GM20431 (cell line): ENCODE results near the gene POLR3G.

Experiments
- in situ Hi-C: fragments of 300-500 bp; cut with MseI, MboI; formaldehyde crosslinking; loops from one replicate; pipeline ENCODE4 v1.15.0; 2020; ENCODE audit warnings: low sequenced_read_pairs; ENCODE audit not compliant: unreplicated experiment

Gene POLR3G, protein sequence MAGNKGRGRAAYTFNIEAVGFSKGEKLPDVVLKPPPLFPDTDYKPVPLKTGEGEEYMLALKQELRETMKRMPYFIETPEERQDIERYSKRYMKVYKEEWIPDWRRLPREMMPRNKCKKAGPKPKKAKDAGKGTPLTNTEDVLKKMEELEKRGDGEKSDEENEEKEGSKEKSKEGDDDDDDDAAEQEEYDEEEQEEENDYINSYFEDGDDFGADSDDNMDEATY

DNA sequence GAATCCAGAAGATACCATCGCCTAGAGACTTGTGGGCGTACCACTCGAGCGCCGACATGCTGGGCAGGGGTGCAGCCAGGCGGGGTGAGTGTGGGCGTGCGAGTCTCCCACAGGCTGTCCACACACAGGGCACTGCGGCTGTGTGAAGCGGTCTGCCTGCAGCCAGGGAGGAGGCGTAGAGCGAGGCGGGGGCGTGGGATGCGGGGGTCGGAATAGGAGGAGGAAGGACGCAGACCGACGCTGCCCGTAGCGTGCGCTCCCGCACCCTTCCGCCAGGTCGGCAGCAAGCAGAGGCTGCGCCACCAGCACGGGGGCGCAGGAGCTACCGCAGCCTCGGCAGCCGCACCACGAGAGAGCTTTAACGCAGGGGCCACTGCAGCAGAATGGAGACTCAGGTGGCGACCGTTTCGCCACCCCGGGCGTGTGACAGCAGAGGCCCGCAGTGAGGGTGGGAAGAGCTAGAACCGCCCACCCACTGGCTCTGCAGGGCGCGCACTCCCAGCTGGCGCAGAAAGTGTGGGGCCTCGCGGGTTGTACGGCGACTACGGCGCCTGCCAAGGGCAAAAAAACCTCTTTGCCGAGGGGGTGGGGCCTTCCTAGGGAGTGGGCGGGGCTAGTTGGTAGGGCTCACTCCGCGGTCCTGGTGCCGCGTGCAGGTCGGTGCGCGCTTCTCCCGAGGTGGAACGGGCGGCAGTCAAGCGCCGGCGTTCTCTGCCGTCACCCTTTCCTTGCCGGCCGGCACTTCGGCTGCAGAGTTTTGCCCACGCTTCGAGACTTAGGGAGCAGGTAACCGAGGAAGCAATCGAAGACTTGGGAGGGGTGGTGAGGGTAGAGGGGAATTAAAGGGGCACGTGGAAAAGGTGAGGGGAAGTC lies at the start of gene POLR3G, which contains the start of gene MBLAC2:
POLR3G (plus strand) TSS at position 630 of the 873 bp plus-strand sequence. CDS start 10,704 bp downstream, outside the sequence.
MBLAC2 (minus strand) TSS at position 537 of the 873 bp plus-strand sequence; CDS start at position 58, 479 bp downstream.
- in situ Hi-C loops, result no loop called here

DNA sequence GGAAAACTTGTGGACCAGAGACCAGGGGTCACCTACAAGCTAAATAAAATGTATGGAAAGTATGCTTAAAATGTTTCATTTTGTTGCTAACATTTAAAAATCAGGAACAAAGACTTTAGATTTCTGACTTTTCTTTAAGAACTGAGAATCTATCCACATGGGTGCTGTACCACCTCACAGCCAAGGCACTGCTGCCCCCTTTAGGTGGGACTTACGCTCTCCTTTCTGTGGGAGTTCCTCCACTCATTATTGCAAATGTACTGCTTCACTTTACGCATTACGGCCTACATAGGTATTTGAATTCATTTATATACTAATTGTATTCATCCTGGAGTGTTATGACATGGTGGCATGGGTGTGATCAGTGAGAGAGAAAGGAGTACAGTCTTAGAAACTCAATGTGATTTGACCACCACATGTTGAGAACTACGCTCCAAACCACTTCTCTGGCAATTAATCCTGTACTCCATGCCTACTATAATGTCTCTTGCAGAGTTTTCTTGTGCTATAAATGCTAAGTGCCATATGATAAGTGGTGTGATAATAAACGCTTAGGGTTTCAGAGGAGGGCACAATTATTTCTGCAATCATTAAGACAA lies 40.4 kb upstream of the POLR3G start:
- in situ Hi-C loops, result loop anchor here (25.0 kb wide), 2 partner anchors 103 to 353 kb away; partner anchors contain the start of gene LYSMD3

DNA sequence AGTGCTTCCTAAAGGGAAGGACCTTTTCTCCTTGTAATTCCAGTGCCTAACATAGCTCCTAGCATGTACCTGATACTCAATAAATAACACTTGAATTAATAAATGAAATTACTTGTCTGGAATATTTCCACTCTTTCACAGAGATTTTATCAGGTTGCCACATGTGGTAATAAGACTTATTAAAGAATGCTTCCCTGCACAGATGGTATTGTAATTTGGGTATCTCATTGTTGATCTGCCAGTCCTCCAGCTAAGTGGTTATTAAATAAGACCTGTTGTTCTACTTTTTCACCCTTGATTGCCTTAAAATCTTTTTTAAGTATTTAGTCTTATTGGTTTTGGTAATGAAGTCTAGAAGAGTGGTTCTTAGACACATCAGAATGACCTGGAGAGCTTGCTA lies 37.0 kb upstream of the POLR3G start:
- in situ Hi-C loops, result loop anchor here (25.0 kb wide), 2 partner anchors 100 to 350 kb away; partner anchors contain the start of gene LYSMD3

DNA sequence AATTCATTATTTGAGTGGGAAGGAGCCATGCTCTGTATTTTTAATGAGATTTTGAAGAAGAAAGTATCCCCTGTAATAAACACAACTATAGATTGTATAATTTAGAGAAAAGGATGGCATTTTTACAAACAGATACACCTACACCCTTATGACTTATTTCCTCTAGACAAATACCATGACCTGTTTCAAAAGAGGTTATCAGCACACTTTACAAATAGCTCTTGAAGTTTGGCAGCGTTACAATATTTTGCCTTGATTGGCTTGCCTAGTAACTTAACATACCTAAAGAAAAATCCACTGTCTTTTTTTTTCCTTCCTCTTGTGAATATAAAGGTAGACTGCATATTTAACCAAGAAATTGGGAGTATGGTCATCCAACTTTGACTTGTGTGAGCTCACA lies 36.6 kb upstream of the POLR3G start:
- in situ Hi-C loops, result loop anchor here (25.0 kb wide), 2 partner anchors 99 to 349 kb away; partner anchors contain the start of gene LYSMD3

DNA sequence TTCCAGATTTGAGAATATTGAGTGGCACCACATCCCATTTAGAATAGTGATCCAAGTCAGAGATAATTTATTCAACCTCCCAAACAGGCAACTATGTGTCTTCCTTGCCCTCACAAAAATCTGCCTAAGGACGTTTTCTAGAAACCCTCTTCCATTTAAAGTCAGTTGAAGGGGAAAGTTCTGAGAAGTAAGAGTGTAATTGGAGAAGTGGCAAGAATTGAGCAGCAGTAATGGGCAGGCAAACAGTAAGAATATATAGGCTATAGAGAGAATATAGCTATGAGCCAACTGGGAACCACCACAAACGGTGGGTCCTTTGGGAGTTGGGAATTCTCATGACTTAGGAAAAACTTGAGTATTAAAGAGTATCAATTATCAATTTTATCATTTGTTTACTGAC lies 34.0 kb upstream of the POLR3G start:
- in situ Hi-C loops, result loop anchor here (25.0 kb wide), 2 partner anchors 97 to 347 kb away; partner anchors contain the start of gene LYSMD3

DNA sequence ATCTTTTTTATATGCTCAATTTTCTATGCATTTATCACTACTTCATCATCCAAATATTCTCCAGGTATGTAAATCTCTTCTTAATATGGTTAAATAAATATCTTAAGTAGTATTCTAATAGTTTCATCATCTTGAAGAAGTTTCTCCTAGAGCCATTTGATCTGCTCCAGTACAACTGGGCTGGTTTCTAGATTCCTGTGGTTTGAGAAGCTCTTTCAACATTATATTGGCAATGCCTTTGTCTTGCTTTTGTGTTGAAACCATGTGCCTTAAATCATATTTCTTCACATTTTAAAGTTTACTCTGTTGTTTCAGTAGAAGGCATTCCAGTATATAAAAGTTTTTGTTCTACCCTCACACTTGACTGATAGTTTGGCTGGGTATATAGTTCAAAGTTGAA lies 27.7 kb upstream of the POLR3G start:
- in situ Hi-C loops, result loop anchor here (25.0 kb wide), 2 partner anchors 90 to 340 kb away; partner anchors contain the start of gene LYSMD3

DNA sequence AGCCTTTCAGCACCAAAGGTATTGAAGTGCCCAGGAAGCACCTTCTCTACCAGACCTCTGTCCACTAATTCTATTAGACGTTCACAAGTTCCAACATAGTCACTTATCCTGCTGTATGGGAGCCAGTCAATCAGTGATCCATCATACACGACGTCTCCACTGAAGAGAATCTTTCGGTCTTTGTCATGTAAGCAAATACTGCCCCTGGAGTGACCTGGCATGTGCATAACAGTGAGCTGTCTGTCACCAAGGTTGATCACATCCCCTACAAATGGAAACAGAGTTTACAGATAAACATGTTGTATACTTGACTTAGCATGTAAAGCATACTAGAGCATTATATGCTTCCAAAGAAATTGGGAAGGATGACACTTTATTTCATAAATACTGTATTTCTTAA lies 13.4 kb upstream of the POLR3G start:
- in situ Hi-C loops, result no loop called here

DNA sequence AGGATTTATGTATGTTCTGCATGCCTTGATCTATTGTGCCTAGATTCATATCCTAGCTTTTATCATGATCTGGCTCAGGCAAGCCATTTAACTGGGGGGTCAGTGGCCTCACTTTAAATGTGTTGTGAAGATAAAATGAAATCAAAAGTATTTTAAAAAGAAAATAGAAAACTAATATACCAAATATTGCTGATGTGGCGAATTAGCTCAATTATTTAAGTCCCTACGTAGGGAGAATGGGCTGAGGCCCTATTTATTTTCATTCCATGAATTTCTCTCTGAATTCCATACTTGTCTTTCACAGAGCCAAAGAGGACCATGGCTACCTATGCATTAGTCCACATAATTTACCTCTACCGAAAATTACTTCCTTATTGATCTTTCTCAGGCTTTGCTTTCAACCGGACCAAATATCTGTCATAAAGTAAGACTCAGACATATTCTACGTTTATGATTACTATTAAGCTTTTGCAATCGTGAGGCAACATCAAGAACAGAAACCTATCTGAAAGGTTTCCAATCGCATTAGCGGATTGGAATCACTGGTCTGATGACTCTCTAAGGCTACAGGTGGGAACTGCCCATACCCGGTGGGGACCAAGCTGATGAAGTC lies 1.8 kb upstream of the POLR3G start:
- in situ Hi-C loops, result no loop called here

DNA sequence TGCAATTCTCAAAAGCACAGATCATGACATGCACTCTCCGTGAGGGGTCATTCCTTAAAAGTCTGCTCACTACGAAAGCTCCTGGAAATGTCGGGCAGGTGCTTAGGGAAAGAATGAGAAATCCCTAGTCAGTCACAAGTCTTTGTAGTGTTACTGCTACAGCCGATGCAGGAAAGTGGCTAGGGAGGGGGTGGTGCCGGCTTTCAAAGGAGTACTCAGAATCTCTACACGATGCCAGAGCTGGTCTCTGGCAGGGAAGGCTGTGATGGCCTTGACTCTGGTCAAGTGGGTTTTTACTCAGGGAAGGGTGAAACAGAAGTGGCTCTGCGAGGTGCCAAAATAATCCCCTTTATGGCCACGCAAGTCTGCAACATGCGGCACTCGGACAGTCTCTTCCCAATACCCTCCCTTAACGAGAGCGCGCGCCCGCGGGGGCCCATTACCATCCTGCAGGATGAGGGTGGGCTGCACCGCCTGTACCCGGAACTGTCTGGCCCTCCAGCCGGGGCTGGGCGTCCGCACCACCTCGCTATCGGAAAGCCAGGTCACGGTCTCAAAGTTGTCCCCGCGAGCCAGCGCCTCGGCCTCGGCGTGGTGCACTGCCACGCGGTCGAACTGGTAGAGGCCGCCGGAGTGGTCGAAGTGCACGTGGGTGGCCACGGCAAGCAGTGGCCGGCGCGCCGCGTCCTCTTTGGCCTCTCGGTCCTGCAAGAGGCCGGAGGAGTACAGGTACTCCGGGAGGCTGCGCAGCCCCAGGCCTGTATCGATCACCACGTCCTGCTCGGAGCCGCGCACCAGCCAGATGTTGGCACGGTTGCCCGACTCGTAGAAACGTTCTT lies 1.0 kb upstream of the POLR3G start:
- in situ Hi-C loops, result no loop called here

DNA sequence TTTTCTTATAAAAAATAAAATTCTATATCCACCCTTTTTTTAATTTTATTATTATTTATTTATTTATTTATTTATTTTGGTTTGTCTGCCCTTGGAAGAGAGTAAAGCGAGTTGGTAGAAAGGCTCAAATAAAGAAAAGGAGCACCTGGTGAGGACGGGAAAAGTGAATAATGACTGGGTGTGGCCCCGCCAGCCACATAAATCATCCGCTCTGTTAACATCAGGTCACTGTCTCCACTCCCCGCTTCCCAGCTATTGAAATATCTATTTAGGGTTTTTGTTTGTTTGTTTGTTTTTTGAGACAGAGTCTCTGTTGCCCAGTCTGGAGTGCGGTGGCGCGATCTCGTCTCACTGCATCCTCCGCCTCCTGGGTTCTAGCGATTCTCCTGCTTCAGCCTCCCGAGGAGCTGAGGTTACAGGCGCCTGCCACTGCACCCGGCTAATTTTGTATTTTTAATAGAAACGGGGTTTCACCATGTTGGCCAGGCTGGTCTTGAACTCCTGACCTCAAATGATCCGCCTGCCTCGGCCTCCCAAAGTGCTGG lies 844 bp downstream of the POLR3G start:
- in situ Hi-C loops, result no loop called here

DNA sequence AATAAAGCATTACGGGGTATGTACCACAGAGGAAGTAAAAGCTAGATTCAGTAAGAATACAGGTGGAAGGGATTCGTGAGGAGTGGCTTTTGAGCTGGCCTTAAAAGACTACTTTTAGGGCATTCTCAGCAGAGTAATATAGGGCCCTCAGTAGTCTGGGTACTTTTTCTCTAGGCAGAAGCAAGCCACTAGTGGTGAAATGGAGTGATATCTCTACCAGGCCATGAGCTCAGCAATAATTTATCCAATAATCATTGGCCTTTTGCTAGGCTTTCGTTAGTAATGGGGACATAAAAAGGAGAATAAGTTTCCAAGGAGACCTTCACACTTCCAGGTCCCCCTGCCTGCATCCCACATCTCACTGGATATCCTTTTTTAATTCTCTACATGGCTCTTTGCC lies 1.7 kb downstream of the POLR3G start:
- in situ Hi-C loops, result no loop called here

DNA sequence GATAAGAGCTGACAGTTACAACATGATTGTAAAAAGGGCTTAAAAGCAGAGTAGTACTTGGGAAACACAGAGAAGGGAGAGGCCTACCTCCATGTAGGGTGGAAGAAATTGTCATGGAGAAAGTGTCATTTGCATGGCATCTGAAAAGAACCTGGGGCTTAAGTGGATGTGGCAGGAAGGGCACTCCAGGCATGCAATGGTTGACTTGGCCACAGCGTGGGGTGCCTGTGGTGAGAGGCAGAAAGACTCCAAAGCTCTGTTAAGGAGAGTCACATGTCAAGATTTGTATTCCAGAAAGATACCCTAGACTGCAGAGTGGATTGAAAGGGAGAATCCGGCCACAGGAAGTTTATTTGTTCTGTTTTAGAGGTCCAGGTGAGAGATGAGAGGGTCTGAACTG lies 2.4 kb downstream of the POLR3G start:
- in situ Hi-C loops, result no loop called here

DNA sequence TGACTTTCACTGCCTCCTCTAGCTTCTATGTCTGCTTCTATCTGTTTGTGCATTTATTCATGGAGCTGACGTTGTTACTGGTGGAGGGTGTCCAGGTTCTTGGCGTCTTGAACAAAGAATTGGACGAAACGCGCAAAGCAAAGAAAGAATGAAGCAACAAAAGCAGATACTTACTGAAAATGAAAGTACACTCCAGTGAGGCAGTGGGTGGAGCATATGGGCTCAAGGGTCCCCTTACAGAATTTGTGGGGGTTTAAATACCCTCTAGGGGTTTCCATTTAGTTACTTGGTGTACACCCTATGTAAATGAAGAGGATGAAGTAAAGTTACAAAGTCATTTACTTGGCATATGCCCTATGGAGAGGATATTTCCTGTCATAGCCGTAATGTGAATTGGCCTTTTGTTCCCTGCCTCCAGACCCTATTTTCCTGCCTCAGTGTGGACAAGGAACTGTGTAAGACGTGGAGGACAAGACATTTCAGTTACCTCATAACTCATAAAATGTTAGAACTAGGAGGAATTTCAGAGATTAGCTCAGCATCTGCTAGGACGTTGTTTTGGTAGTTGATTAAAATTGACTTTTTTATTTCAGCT lies 3.1 kb downstream of the POLR3G start:
- in situ Hi-C loops, result no loop called here

DNA sequence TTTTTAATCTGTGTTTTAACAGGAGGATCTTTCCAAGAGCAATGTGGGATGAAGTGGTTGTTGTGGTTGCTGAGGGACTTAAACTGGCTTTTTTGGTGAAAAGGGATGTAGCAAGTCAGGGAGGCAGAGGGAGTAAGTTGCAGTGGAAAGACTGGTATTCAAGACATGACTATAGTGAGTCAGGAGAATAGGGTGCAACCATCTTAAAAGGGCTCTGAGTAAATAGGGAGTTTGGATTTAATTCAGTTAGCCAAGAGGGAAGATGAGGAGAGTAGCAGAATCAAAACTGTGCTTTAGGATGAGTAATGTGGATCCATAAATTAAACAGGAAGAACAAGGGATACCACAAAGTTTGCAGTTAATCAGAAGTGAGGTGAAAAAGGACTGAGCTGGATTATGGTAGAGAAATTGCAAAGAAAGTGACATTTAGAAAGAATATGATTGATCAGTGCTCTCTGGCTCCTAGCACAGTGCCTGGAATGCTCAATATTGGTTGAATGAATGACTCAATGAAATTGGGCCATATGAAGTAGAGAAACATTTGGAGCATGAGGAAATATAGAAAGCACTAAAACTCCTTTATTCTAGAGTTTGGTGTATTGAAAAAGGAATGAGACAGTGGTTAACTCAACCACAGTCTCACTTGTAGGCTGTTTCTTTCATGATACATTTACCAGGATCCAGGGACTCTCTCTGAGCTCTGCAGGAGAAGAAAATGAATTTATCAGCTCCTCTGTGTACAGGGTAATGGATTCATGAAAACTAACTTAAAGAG lies 5.1 kb downstream of the POLR3G start:
- in situ Hi-C loops, result no loop called here

DNA sequence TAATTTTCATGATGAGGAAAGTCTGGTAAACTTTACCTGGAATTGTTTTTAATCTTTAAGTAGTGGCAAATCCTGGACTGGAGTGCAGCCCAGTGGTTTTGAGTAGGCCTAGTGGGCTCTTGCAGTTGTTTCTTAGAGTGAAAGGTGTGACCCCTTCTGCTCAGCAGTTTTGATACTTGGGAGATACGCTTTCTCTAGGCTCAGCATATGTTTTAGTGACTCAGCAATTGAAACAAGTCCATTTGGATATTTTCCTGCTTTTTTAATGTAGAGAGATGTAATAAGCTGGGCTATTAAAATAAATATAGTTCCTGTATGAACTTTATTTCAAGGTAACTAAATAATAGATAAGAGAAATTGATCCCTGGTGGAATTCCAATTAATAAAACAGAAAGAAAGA lies 6.0 kb downstream of the POLR3G start:
- in situ Hi-C loops, result no loop called here

DNA sequence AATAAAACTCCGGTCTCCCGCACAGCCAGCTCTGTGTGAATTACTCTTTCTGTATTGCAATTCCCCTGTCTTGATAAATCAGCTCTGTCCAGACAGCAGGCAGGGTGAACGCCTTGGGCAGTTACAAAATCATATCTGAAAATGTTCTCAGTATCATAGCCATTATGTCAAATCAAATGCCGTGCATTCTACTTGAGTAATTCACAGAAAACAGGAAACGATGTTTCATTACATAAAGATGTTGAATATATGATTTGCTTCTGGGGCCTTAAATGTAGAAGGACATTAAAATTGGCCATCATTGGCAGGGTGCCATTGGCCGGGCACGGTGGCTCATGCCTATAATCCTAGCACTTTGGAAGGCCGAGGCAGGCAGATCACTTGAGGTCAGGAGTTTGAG lies 8.5 kb downstream of the POLR3G start:
- in situ Hi-C loops, result no loop called here

DNA sequence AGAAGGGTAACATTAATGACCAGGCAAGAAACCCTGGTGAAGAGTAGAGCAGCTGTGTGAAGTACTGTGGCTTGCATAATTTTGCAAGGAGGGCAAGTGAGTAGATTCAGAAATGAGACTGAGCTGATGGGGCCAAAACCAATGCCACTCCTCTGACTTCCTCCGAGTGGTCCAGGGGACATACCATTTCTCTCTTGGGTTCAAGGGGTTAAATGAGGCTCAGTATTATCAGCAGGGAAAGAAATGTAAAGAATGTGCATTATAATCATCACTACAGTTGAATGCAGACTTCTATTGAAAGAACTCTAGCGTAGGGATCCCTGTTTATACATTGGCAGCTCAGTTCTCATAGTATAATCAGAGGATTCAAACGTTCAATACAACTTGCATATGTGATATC lies 9.9 kb downstream of the POLR3G start:
- in situ Hi-C loops, result no loop called here

DNA sequence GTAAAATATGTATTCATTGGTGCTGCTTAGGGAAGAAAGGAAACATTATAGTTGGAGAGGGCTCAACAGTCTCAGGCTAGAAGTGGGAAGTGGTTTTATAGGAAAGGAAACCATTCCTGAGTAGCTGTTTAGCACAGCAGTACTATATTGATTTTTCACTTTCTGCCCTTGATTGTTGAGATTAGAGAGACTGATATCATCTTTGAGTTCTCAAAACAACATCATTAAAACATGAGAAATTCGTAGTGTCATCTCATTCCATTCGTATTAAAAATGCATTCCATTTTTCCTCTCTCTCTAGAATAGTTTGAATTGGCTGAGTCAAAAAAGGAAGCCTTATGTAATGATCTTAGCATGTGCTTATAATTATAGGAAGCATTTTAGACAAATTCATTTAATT lies 14.1 kb downstream of the POLR3G start:
- in situ Hi-C loops, result no loop called here
